Tibial artery (tissue), 4 donors: ENCODE results near the gene HNRNPF.

Experiments
- DNase-seq, 2 donors: peaks; one replicate each; pipeline ENCODE4 v3.0.0-alpha.2; 2019
- H3K27ac ChIP-seq, 2 donors: fragments of 200-600 bp; sonication (generic) in 1 of 2; 1 replicate in 1 of 2; 2 replicates in 1 of 2; pipeline ENCODE4 v1.5.1; 2018 to 2019; ENCODE audit warnings: mild to moderate bottlenecking in 1 of 2
- H3K27me3 ChIP-seq, 2 donors: fragments of 200-600 bp; sonication (generic) in 1 of 2; one replicate each; pipeline versions ENCODE4 v1.5.1 to v1.6.0; 2016 to 2019
- H3K36me3 ChIP-seq, 3 donors: fragments of 200-600 bp; sonication (generic) in 2 of 3; one replicate each; pipeline ENCODE4 v1.5.1; 2016 to 2019; ENCODE audit warnings: mild to moderate bottlenecking in 2 of 3
- H3K4me1 ChIP-seq, 4 donors: fragments of 200-600 bp; sonication (generic) in 2 of 4; 1 replicate in 3 of 4; 2 replicates in 1 of 4; pipeline ENCODE4 v1.5.1; 2016 to 2019
- H3K4me3 ChIP-seq, 2 donors: fragments of 200-600 bp; sonication (generic) in 1 of 2; 1 replicate in 1 of 2; 2 replicates in 1 of 2; pipeline ENCODE4 v1.5.1; 2018 to 2019; ENCODE audit warnings: mild to moderate bottlenecking in 2 of 2
- H3K9me3 ChIP-seq, 3 donors: fragments of 200-600 bp; sonication (generic) in 1 of 3; one replicate each; pipeline ENCODE4 v1.5.1; 2016 to 2019
- intact Hi-C: fragments of 100-400 bp; cut with DNase I; formaldehyde crosslinking; loops from one replicate; pipeline ENCODE4 v1.15.0; 2023; ENCODE audit warnings: low total_unique reads
- TF ChIP-seq, protein P1 (sequence below), 2 experiments: fragments of 200-600 bp in 1 of 2; fragments of 450-650 bp in 1 of 2; IDR thresholded peaks; one replicate each; pipeline ENCODE4 v1.5.1; 2017 to 2019; ENCODE audit warnings: antibody characterized with exemption in 2 of 2, mild to moderate bottlenecking in 1 of 2, moderate library complexity in 1 of 2

The HNRNPF gene

DNA sequence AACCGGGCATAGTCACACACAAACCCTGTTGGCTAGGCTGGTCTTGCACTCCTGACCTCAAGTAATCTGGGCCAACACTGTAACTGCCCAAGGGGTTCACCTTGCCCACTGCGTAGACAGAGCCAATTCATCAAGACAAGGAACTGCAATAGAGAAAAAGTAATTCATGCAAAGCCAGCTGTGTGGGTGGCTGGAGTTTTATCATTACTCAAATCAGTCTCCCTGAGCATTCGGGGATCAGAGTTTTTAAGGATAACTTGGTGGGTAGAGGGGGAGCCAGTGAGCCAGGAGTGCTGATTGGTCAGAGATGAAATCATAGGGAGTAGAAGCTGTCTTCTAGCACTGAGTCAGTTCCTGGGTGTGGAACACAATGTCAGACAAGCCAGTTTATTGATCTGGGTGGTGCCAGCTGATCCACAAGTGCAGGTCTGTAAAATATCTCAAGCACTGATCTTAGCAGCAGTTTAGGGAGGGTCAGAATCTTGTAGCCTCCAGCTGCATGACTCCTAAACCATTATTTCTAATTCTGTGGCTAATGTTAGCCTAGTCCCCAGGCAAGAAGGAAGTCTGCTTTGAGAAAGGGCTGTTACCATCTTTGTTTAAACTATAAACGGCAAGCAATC, 53.1 kb downstream of the HNRNPF start:
- peaks cover 0 to 1% of the 10 kb centered on the region in 2 donors for H3K27me3 ChIP-seq
- H3K27ac ChIP-seq = no peak overlapping the region
- TF ChIP-seq, protein P1, sequence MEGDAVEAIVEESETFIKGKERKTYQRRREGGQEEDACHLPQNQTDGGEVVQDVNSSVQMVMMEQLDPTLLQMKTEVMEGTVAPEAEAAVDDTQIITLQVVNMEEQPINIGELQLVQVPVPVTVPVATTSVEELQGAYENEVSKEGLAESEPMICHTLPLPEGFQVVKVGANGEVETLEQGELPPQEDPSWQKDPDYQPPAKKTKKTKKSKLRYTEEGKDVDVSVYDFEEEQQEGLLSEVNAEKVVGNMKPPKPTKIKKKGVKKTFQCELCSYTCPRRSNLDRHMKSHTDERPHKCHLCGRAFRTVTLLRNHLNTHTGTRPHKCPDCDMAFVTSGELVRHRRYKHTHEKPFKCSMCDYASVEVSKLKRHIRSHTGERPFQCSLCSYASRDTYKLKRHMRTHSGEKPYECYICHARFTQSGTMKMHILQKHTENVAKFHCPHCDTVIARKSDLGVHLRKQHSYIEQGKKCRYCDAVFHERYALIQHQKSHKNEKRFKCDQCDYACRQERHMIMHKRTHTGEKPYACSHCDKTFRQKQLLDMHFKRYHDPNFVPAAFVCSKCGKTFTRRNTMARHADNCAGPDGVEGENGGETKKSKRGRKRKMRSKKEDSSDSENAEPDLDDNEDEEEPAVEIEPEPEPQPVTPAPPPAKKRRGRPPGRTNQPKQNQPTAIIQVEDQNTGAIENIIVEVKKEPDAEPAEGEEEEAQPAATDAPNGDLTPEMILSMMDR (IDR thresholded peaks at IDR 0.05) = no peak
- intact Hi-C loops = no loop called here
- H3K36me3 ChIP-seq = no peaks in the 10 kb centered on the region
- no peak for DNase-seq
- H3K9me3 ChIP-seq = no peaks in the 10 kb centered on the region
- no peak overlapping the region for H3K4me3 ChIP-seq
- H3K4me1 ChIP-seq = no peaks in the 10 kb centered on the region

DNA sequence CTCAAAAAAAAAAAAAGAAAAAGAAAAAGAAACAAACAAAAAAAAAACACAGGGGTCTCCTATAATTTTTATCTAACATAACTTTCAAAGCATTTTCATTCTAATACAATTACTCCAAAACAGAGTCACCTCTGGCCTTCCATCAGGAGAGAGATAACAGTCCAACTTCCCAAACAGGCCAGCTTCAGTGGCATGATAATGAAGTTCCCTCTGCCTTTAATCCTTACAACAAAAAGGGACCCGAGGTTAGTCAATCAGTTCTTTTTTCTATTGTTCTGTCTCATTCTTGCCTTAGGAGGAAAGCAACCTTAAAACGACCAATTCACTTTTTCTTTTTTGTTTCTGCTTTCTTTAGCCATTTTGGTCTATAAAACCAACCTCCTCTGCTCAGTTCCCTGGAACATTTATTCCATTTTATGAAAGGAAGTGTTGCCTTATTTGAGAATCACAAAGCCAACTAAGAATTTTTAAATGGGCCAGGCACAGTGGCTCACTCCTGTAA, 54.1 kb downstream of the HNRNPF start:
- intact Hi-C loops = no loop called here

GRCh38 chr10:43354330-43354635, 54.7 kb downstream of the HNRNPF start:
- H3K36me3 ChIP-seq = no peaks in the 10 kb centered on the region
- no peaks in the 10 kb centered on the region for H3K4me1 ChIP-seq
- H3K27ac ChIP-seq = no peak overlapping the region
- TF ChIP-seq, protein P1 (IDR thresholded peaks at IDR 0.05) = no peak
- no peaks in the 10 kb centered on the region for H3K9me3 ChIP-seq
- peaks cover 0 to 10% of the 10 kb centered on the region in 2 donors for H3K27me3 ChIP-seq
- intact Hi-C loops = no loop called here
- DNase-seq = no peak
- H3K4me3 ChIP-seq = no peak overlapping the region

More for the DNA sequence above, 54.1 kb downstream of the HNRNPF start:
- TF ChIP-seq, protein P1 (IDR thresholded peaks at IDR 0.05) = no peak
- Histone ChIP-seq H3K4me3 (no peak overlapping the region), H3K36me3 (no peaks in the 10 kb centered on the region), H3K9me3 (no peaks in the 10 kb centered on the region), H3K27ac (no peak overlapping the region), H3K27me3 (peaks cover 0 to 9% of the 10 kb centered on the region in 2 donors), H3K4me1 (no peaks in the 10 kb centered on the region)
- no peak for DNase-seq

- H3K27me3 ChIP-seq = peaks cover 0 to 10% of the 10 kb centered on the region in 2 donors
- H3K4me3 ChIP-seq = no peak overlapping the region
- H3K4me1 ChIP-seq = no peaks in the 10 kb centered on the region
- no peaks in the 10 kb centered on the region for H3K9me3 ChIP-seq
- no peak for DNase-seq
- intact Hi-C loops = no loop called here
- TF ChIP-seq, protein P1 (IDR thresholded peaks at IDR 0.05) = no peak
- H3K36me3 ChIP-seq = no peaks in the 10 kb centered on the region
- no peak overlapping the region for H3K27ac ChIP-seq
These were observed 55.3 kb downstream of the HNRNPF start for GRCh38 chr10:43353495-43354329.

GRCh38 chr10:43352951-43353350, 56.0 kb downstream of the HNRNPF start:
- no peak for DNase-seq
- H3K4me3 ChIP-seq = no peak overlapping the region
- no peaks in the 10 kb centered on the region for H3K4me1 ChIP-seq
- H3K9me3 ChIP-seq = no peaks in the 10 kb centered on the region
- H3K36me3 ChIP-seq = no peaks in the 10 kb centered on the region
- H3K27me3 ChIP-seq = peaks cover 0 to 10% of the 10 kb centered on the region in 2 donors
- intact Hi-C loops = no loop called here
- no peak overlapping the region for H3K27ac ChIP-seq
- TF ChIP-seq, protein P1 (IDR thresholded peaks at IDR 0.05) = no peak
